HG03354 (cell line): ENCODE results near the gene RAB35.

Source experiments
- ATAC-seq: cut with Tn5 transposase; IDR thresholded peaks from one replicate; pipeline ENCODE4 v1.9.1; 2021; ENCODE audit warnings: mild to moderate bottlenecking; ENCODE audit not compliant: unreplicated experiment, poor library complexity, severe bottlenecking

The RAB35 gene

GRCh38 chr12:120116441-120116791 lies at the start of gene RAB35:
TSS of gene RAB35 (minus strand) at chr12:120116753. CDS start at chr12:120116650, 103 bp downstream.
- ATAC-seq, result no peak

- no peak for ATAC-seq
These were observed 47.7 kb upstream of the RAB35 start for GRCh38 chr12:120164293-120164692.

- no peak for ATAC-seq
These were observed 46.2 kb upstream of the RAB35 start for GRCh38 chr12:120162763-120163162.

- ATAC-seq, result no peak
These were observed 45.3 kb upstream of the RAB35 start for GRCh38 chr12:120161852-120162251.

- ATAC-seq, result no peak
These were observed 43.1 kb upstream of the RAB35 start for GRCh38 chr12:120159509-120160237.

- no peak for ATAC-seq
These were observed 41.8 kb upstream of the RAB35 start for GRCh38 chr12:120158351-120158750.

- ATAC-seq, result no peak
These were observed 41.1 kb upstream of the RAB35 start for GRCh38 chr12:120157678-120158077.

GRCh38 chr12:120156315-120157259 lies 40.0 kb upstream of the RAB35 start:
- ATAC-seq, result no peak

- no peak for ATAC-seq
These were observed 38.5 kb upstream of the RAB35 start for GRCh38 chr12:120155072-120155471.

GRCh38 chr12:120150919-120151525 lies 34.5 kb upstream of the RAB35 start:
- ATAC-seq, result no peak

GRCh38 chr12:120148011-120148410 lies 31.5 kb upstream of the RAB35 start:
- ATAC-seq, result no peak

- ATAC-seq, result no peak
These were observed 28.6 kb upstream of the RAB35 start for GRCh38 chr12:120145164-120145563.

- no peak for ATAC-seq
These were observed 27.7 kb upstream of the RAB35 start for GRCh38 chr12:120144215-120144614.

- ATAC-seq, result no peak
These were observed 25.8 kb upstream of the RAB35 start for GRCh38 chr12:120142231-120142877.

GRCh38 chr12:120141336-120141735 lies 24.8 kb upstream of the RAB35 start:
- ATAC-seq, result no peak

GRCh38 chr12:120140603-120141002 lies 24.1 kb upstream of the RAB35 start:
- ATAC-seq, result no peak

GRCh38 chr12:120139958-120140357 lies 23.4 kb upstream of the RAB35 start:
- ATAC-seq, result no peak

GRCh38 chr12:120138366-120138765 lies 21.8 kb upstream of the RAB35 start:
- ATAC-seq, result no peak

GRCh38 chr12:120137833-120138232 lies 21.3 kb upstream of the RAB35 start:
- no peak for ATAC-seq
